Measurements from ENCODE around the gene EIPR1. TPM values are rescaled to one million over a fixed set of nuclear protein-coding genes. Genes with fewer than 3 reads are reported as not detected.

Gene EIPR1
- total RNA-seq, 1 experiment from 2014 or later: 22.8 TPM

GRCh38 chr2:3204031-3204821 is 173.4 kb downstream of the EIPR1 start (continued):
- no peak for TF ChIP-seq E2F1 (CRISPR knock-in tag; IDR thresholded peaks at IDR 0.05)

GRCh38 chr2:3203497-3204019 is 174.1 kb downstream of the EIPR1 start:
- no peak for ATAC-seq
- peaks cover 14% of the 10 kb centered on the region for H3K9me3 Mint-ChIP-seq
- H3K4me3 Mint-ChIP-seq: no peak overlapping the region
- H3K27ac Mint-ChIP-seq: no peak overlapping the region
- ChIA-PET POLR2A (no interaction called here), CTCF (interaction anchor here (0.6 to 0.8 kb wide), 2 partner anchors 60 to 220 kb away, joined by 3 read pairs; no protein-coding TSS in a partner anchor)
- no peaks in the 10 kb centered on the region for H3K27me3 Mint-ChIP-seq (ENCODE audit: low read depth)
- H3K36me3 Mint-ChIP-seq: peaks cover 18% of the 10 kb centered on the region
- DNase-seq (ENCODE audit: low spot score): no peak
- peaks cover 20% of the 10 kb centered on the region for H3K4me1 Mint-ChIP-seq
- TF ChIP-seq ATF2 (CRISPR knock-in tag; IDR thresholded peaks at IDR 0.05; ENCODE audit: borderline replicate concordance, low read depth): no peak
- no peak for TF ChIP-seq MYBL2 (CRISPR knock-in tag; IDR thresholded peaks at IDR 0.05)
- no peak for TF ChIP-seq ZNF396 (CRISPR knock-in tag; IDR thresholded peaks at IDR 0.05; ENCODE audit: borderline replicate concordance)
- no peak for TF ChIP-seq ZNF425 (CRISPR knock-in tag; conservative IDR thresholded peaks at IDR 0.05)
- TF ChIP-seq RORB (CRISPR knock-in tag; IDR thresholded peaks at IDR 0.05): no peak
- no peak for TF ChIP-seq ZBTB21 (CRISPR knock-in tag; IDR thresholded peaks at IDR 0.05; ENCODE audit: borderline replicate concordance)
- no peak for TF ChIP-seq ZNF512 (CRISPR knock-in tag; IDR thresholded peaks at IDR 0.05; ENCODE audit: borderline replicate concordance)
- no peak for TF ChIP-seq GABPB1 (CRISPR knock-in tag; IDR thresholded peaks at IDR 0.05)
- no peak for TF ChIP-seq ZNF317 (CRISPR knock-in tag; IDR thresholded peaks at IDR 0.05; ENCODE audit: borderline replicate concordance, low read depth)
- TF ChIP-seq ELF4 (CRISPR knock-in tag; IDR thresholded peaks at IDR 0.05; ENCODE audit: low read depth): no peak
- no peak for TF ChIP-seq PRRX2 (CRISPR knock-in tag; IDR thresholded peaks at IDR 0.05)
- no peak for TF ChIP-seq NR2C2 (CRISPR knock-in tag; IDR thresholded peaks at IDR 0.05)
- TF ChIP-seq ZNF263 (CRISPR knock-in tag; IDR thresholded peaks at IDR 0.05; ENCODE audit: low read depth): no peak
- no peak for TF ChIP-seq SMAD3 (CRISPR knock-in tag; IDR thresholded peaks at IDR 0.05; ENCODE audit: borderline replicate concordance)

- Mint-ChIP-seq H3K4me3 (no peak overlapping the region), H3K27me3 (ENCODE audit: low read depth) (no peaks in the 10 kb centered on the region), H3K27ac (peak overlapping the region; percentile 45; the same call in 1 of the 2 replicates), H3K4me1 (peaks cover 26% of the 10 kb centered on the region), H3K36me3 (peaks cover 23% of the 10 kb centered on the region), H3K9me3 (peaks cover 19% of the 10 kb centered on the region)
- CTCF ChIA-PET: no interaction called here
- DNase-seq (ENCODE audit: low spot score) (no peak), ATAC-seq (no peak)
- TF ChIP-seq PRRX2 (CRISPR knock-in tag; IDR thresholded peaks at IDR 0.05): no peak
- no peak for TF ChIP-seq MAX (CRISPR knock-in tag; IDR thresholded peaks at IDR 0.05)
- TF ChIP-seq TEAD1 (CRISPR knock-in tag; IDR thresholded peaks at IDR 0.05): no peak
- no peak for TF ChIP-seq ZBTB43 (CRISPR knock-in tag; IDR thresholded peaks at IDR 0.05)
- POLR2A ChIA-PET: no interaction called here
Measured at GRCh38 chr2:3202926-3203325, 174.7 kb downstream of the EIPR1 start.
